GM12892 (cell line): ENCODE results near the gene SORCS2.

Experiments
- POLR2A ChIP-seq: IDR thresholded peaks from 2 replicates; pipeline ENCODE4 v1.6.1; 2011; ENCODE audit warnings: low read depth, low read length, control low read depth
- POLR2AphosphoS5 ChIP-seq: IDR thresholded peaks from 2 replicates; pipeline ENCODE4 v1.6.1; 2011; ENCODE audit warnings: low read depth, low read length, control low read depth

DNA sequence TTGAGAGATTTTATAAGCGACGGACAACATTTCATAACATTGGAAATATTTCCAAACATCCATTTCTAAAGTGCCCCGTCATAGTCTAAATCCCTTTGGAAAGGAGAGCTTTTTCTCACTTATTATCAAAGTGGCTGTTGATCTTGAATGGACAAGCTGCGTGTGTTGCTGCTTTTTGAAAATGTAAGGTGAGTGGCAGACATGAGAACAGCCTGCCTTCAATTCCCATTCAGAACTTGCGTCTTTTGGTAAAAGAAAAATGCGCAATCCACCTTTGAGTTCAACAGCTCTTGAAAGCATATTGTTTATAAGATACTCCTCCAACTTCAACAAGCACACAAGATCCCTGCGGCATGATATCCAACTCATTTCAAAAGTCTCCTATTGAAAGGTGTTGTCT, 380.6 kb downstream of the SORCS2 start:
- TF ChIP-seq POLR2A (no peak), POLR2AphosphoS5 (no peak)
